SU-DHL-6 (cell line): Measurements from ENCODE around the gene PADI2.

Experiments used
- H2AFZ ChIP-seq: fragments of 200-600 bp; sonication (generic); 2 replicates; pipeline ENCODE4 v1.6.1; 2014; ENCODE audit warnings: low read depth, mild to moderate bottlenecking, moderate library complexity, mixed read lengths, antibody characterized with exemption, low read length; ENCODE audit not compliant: severe bottlenecking
- H3F3A ChIP-seq: fragments of 200-600 bp; shearing (Covaris generic); 2 replicates; pipeline ENCODE4 v1.6.0; 2016; ENCODE audit warnings: antibody characterized with exemption, mild to moderate bottlenecking; ENCODE audit not compliant: insufficient read depth
- H3K27ac ChIP-seq: fragments of 200-600 bp; sonication (generic); 2 replicates; pipeline ENCODE4 v1.5.1; 2016; ENCODE audit warnings: low read depth, mild to moderate bottlenecking, low read length, moderate library complexity, mixed read lengths
- H3K27me3 ChIP-seq: fragments of 200-600 bp; sonication (generic), shearing (Covaris generic); 2 replicates; pipeline ENCODE4 v1.6.0; 2014; ENCODE audit warnings: mild to moderate bottlenecking, low read length
- H3K36me3 ChIP-seq: fragments of 200-600 bp; sonication (generic); 2 replicates; pipeline ENCODE4 v1.6.1; 2014; ENCODE audit warnings: mild to moderate bottlenecking, low read length, mixed read lengths
- H3K4me2 ChIP-seq: fragments of 300-600, 200-600 bp; shearing (Covaris generic), sonication (generic); 2 replicates; pipeline ENCODE4 v1.6.0; 2014; ENCODE audit warnings: low read length, low read depth, mild to moderate bottlenecking; ENCODE audit not compliant: poor library complexity, severe bottlenecking
- H3K4me3 ChIP-seq: fragments of 200-600 bp; sonication (generic); 2 replicates; pipeline ENCODE4 v1.5.1; 2014; ENCODE audit warnings: antibody characterized with exemption, low read length, mild to moderate bottlenecking, mixed read lengths; ENCODE audit not compliant: insufficient read depth, poor library complexity, severe bottlenecking
- H3K79me2 ChIP-seq: fragments of 200-600 bp; sonication (generic); 2 replicates; pipeline ENCODE4 v1.6.1; 2014; ENCODE audit warnings: mild to moderate bottlenecking, low read length, moderate library complexity; ENCODE audit not compliant: insufficient read depth
- H3K9ac ChIP-seq: fragments of 200-600 bp; sonication (generic); 2 replicates; pipeline ENCODE4 v1.7.0; 2014; ENCODE audit warnings: mild to moderate bottlenecking, low read length
- H3K9me2 ChIP-seq: fragments of 200-600 bp; sonication (generic); replicated peaks from 2 replicates; pipeline ENCODE4 v1.6.1; 2014; ENCODE audit warnings: low read length; ENCODE audit not compliant: insufficient read depth
- H3K9me3 ChIP-seq: fragments of 200-600 bp; sonication (generic); 2 replicates; pipeline ENCODE4 v1.6.1; 2014; ENCODE audit warnings: low read length, mixed read lengths; ENCODE audit not compliant: insufficient read depth
- H4K20me1 ChIP-seq: fragments of 200-600 bp; sonication (generic); 2 replicates; pipeline ENCODE4 v1.6.1; 2014; ENCODE audit warnings: low read depth, mild to moderate bottlenecking, antibody characterized with exemption, low read length, moderate library complexity, mixed read lengths
- EZH2phosphoT487 ChIP-seq: fragments of 200-600 bp; sonication (generic), shearing (Covaris generic); conservative IDR thresholded peaks from 2 replicates; pipeline ENCODE4 v1.6.1; 2018; ENCODE audit warnings: mild to moderate bottlenecking, antibody characterized with exemption, low read length, moderate library complexity, mixed read lengths
- TF ChIP-seq, protein P1 (sequence below): fragments of 200-600 bp; sonication (generic); IDR thresholded peaks from one replicate; pipeline ENCODE4 v1.5.1; 2017; ENCODE audit warnings: antibody characterized with exemption, mild to moderate bottlenecking, low read length, moderate library complexity; ENCODE audit not compliant: insufficient read depth, poor library complexity, severe bottlenecking

PADI2 gene

DNA sequence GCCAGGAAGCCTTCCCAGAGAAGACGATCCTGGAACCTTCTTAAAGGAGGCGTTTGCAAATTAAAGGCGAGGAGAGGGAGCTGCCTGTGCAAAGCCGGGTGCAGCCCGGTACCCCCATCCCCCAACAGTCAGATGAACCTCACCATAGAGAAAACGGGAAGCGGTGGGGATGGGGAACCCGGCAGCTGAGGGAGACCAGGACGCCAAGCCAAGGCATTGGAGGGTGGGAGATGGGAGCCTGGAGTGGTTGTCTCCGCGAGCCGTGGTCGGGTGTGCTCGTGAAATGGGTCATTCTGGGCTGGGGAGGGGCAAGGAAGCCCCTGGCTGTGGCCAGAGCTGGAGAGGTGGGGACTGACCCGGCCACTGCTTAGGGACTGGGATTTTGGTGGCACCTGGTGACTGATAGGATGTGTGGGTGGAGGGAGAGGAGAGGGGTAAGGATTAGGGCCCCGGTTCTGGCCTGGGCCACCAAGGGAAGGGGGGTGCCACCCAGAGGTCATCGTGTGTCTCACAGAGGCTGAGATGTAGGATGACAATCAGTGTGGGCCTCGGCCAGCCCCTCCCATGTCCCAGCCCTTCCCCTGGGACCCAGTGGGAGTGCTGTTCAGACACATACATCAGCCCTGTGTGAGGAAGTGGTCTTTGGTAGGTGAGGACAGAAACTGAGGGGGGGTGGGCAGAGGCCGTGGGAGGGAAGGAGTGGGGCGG lies 676 bp upstream of the PADI2 start:
- Histone ChIP-seq H3K27me3 (no peaks in the 10 kb centered on the region), H3K36me3 (no peaks in the 10 kb centered on the region), H4K20me1 (no peaks in the 10 kb centered on the region), H3K79me2 (no peaks in the 10 kb centered on the region), H3K4me2 (no peak overlapping the region), H3K9ac (no peak overlapping the region), H3K9me3 (no peaks in the 10 kb centered on the region), H3F3A (no peaks in the 10 kb centered on the region), H3K4me3 (no peak overlapping the region), H3K27ac (no peak overlapping the region), H2AFZ (no peak overlapping the region), H3K9me2 (no peaks in the 10 kb centered on the region)
- TF ChIP-seq, protein P1, sequence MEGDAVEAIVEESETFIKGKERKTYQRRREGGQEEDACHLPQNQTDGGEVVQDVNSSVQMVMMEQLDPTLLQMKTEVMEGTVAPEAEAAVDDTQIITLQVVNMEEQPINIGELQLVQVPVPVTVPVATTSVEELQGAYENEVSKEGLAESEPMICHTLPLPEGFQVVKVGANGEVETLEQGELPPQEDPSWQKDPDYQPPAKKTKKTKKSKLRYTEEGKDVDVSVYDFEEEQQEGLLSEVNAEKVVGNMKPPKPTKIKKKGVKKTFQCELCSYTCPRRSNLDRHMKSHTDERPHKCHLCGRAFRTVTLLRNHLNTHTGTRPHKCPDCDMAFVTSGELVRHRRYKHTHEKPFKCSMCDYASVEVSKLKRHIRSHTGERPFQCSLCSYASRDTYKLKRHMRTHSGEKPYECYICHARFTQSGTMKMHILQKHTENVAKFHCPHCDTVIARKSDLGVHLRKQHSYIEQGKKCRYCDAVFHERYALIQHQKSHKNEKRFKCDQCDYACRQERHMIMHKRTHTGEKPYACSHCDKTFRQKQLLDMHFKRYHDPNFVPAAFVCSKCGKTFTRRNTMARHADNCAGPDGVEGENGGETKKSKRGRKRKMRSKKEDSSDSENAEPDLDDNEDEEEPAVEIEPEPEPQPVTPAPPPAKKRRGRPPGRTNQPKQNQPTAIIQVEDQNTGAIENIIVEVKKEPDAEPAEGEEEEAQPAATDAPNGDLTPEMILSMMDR = no peak
- TF ChIP-seq EZH2phosphoT487 = no peak

DNA sequence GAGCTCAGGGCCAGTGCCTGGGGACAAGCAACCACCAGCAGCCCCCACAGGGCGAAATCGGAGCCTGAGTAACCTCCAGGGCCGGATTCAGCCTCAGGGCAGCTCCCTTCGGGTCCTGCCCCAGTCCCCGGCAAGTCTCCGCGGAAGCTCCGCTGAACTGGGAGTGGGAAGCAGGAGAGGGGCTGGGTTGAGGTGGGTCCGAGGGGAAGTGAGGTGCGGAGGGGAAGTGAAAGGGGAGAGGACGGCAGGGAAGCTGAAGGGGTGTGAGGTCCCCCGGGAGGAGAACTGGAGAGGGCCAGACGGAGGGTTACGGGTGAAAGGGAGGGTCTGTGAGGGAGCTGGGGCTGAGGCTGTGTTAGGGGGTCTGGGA lies 560 bp downstream of the PADI2 start:
- no peaks in the 10 kb centered on the region for H3K9me3 ChIP-seq
- H3K4me2 ChIP-seq = no peak overlapping the region
- H3K27me3 ChIP-seq = no peaks in the 10 kb centered on the region
- H3K4me3 ChIP-seq = no peak overlapping the region
- H2AFZ ChIP-seq = no peak overlapping the region
- TF ChIP-seq EZH2phosphoT487 = no peak
- TF ChIP-seq, protein P1 = no peak
- H3F3A ChIP-seq = no peaks in the 10 kb centered on the region
- no peak overlapping the region for H3K27ac ChIP-seq
- H3K79me2 ChIP-seq = no peaks in the 10 kb centered on the region
- H3K9me2 ChIP-seq = no peaks in the 10 kb centered on the region
- H3K9ac ChIP-seq = no peak overlapping the region
- no peaks in the 10 kb centered on the region for H3K36me3 ChIP-seq
- H4K20me1 ChIP-seq = no peaks in the 10 kb centered on the region

DNA sequence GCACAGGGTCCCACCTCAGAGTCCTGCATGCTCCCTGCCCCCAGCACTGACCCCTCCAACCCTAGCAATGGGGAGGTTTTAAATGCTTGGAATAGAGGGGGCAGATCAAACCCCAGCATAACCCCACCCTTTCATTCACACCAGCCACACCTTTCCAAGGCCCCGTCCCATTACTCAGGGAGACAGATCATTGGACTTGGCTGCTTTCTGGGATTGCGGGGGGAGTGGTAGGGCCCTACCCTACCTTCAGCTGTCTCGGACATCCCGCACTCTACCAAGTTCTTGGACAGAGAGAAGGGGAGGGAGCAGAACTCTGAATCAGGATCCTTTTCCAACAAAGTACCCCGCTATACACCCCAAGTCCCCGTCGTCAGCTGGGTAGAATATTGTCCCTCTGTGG lies 983 bp downstream of the PADI2 start:
- Histone ChIP-seq H3K27me3 (no peaks in the 10 kb centered on the region), H2AFZ (no peak overlapping the region), H3K79me2 (no peaks in the 10 kb centered on the region), H3K4me3 (no peak overlapping the region), H3F3A (no peaks in the 10 kb centered on the region), H4K20me1 (no peaks in the 10 kb centered on the region), H3K9ac (no peak overlapping the region), H3K27ac (no peak overlapping the region), H3K36me3 (no peaks in the 10 kb centered on the region), H3K4me2 (no peak overlapping the region), H3K9me3 (no peaks in the 10 kb centered on the region), H3K9me2 (no peaks in the 10 kb centered on the region)
- TF ChIP-seq EZH2phosphoT487 = no peak
- TF ChIP-seq, protein P1 = no peak
